Ectodermal cell (in vitro differentiated cells): ENCODE data around the gene CAMK2A.

Source experiments
- H3K27ac ChIP-seq: 2 replicates; pipeline ENCODE4 v1.7.0; 2013; ENCODE audit warnings: mild to moderate bottlenecking, low read depth, low read length; ENCODE audit not compliant: insufficient read depth, poor library complexity, severe bottlenecking
- H3K27me3 ChIP-seq: 2 replicates; pipeline ENCODE4 v1.7.0; 2013; ENCODE audit warnings: mild to moderate bottlenecking, low read length; ENCODE audit not compliant: insufficient read depth, control insufficient read depth, poor library complexity, severe bottlenecking
- H3K36me3 ChIP-seq: one replicate; pipeline ENCODE4 v1.7.0; 2013; ENCODE audit warnings: low read length; ENCODE audit not compliant: control insufficient read depth, insufficient read depth
- H3K4me1 ChIP-seq: one replicate; pipeline ENCODE4 v1.7.0; 2013; ENCODE audit warnings: low read length; ENCODE audit not compliant: control insufficient read depth, insufficient read depth
- H3K4me3 ChIP-seq: 2 replicates; pipeline ENCODE4 v1.7.0; 2013; ENCODE audit warnings: low read depth, low read length, control low read depth; ENCODE audit not compliant: insufficient read depth
- H3K9me3 ChIP-seq: 2 replicates; pipeline ENCODE4 v1.7.0; 2013; ENCODE audit warnings: mild to moderate bottlenecking, low read length, moderate library complexity; ENCODE audit not compliant: control insufficient read depth
- WGBS, 2 experiments: methylation state at CpG; one replicate each; pipeline ENCODE4 v1.1.7; 2013; ENCODE audit warnings: missing lambda C conversion rate in 2 of 2; 5-methylcytosine and 5-hydroxymethylcytosine counted together

The CAMK2A gene

DNA sequence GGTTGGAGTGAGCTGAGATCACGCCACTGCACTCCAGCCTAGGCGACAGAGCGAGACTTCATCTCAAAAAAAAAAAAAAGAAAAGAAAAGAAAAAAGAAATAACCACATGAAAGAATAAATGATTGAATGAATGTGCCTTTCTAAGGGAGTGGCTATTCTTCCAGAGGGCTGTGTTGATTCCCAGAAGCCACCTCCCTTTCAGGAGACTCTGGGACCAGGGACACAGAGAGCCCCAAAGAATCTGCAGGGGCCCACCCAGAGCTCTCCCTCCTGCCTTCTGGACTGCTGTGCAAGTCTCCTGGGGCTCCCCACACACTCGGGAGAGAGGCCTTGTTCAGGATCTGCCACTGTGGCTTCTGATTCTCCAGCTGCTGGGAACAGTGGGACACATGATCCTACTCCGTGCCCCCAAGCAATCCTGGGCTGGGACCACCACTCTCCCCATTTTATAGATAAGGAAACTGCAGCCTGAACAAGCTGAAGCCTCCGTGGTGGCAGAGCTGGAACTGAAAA is 23.6 kb downstream of the CAMK2A start:
- H3K4me3 ChIP-seq: no peak overlapping the region
- peaks cover 18% of the 10 kb centered on the region for H3K4me1 ChIP-seq
- H3K27me3 ChIP-seq: no peaks in the 10 kb centered on the region
- H3K9me3 ChIP-seq: no peaks in the 10 kb centered on the region
- H3K36me3 ChIP-seq: no peaks in the 10 kb centered on the region
- no peak overlapping the region for H3K27ac ChIP-seq
- WGBS, 2 experiments: 77 to 84% methylated on average over 4 to 6 of the region's 6 CpGs

DNA sequence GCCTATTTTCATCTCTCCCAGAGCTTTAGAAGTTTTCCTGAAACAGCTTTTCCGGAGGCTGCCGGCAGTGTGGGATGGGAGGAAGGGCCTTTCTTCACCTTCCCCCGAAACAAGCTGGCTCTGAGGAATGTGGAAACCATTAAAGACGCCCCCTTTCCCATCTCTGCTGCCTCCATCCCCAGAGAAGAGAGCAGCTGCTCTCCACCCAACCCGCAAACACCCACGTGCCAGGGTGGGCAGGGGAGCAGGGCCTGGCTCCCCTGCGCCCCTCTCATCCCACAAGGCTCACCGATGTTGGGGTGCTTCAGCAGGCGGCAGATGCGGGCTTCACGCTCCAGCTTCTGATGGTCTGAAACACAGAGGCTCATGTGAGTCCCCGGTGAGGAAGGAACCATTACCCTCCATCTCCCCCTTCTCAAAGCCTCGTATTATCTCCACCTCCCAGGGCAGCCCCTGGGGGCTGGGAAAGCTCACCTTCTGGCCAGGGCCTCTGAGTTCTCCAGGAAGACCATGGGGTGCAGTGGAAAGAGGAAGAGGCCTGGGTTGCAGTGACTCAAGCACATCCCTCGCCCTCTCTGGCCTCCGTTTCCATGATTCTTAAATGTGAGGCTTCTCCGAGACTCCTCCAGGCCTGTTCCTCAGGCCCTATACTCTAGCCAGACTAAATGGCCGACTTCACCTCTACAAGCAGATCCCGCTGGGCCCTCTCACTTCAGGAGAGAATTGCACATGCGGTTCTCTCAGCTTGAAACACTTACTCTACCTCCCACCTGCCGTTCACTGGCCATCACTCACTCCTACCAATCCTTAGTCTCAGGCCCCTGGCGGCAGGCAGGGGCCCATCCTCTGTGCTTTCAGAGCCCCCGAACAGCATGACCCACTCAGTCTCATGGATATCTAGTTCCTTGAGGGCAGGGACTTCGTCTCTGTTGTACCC is 24.6 kb downstream of the CAMK2A start:
- peaks cover 9% of the 10 kb centered on the region for H3K4me1 ChIP-seq
- H3K9me3 ChIP-seq: no peaks in the 10 kb centered on the region
- H3K27ac ChIP-seq: no peak overlapping the region
- no peaks in the 10 kb centered on the region for H3K36me3 ChIP-seq
- H3K4me3 ChIP-seq: no peak overlapping the region
- 81 to 83% methylated on average over 23 of the region's 23 CpGs for WGBS, 2 experiments
- no peaks in the 10 kb centered on the region for H3K27me3 ChIP-seq

- Histone ChIP-seq H3K4me3 (no peak overlapping the region), H3K9me3 (no peaks in the 10 kb centered on the region), H3K27ac (no peak overlapping the region), H3K36me3 (no peaks in the 10 kb centered on the region), H3K4me1 (peaks cover 7% of the 10 kb centered on the region), H3K27me3 (no peaks in the 10 kb centered on the region)
- 79 to 80% methylated on average over 11 of the region's 11 CpGs for WGBS, 2 experiments
Measured at GRCh38 chr5:150263801-150264621, 25.6 kb downstream of the CAMK2A start.

DNA sequence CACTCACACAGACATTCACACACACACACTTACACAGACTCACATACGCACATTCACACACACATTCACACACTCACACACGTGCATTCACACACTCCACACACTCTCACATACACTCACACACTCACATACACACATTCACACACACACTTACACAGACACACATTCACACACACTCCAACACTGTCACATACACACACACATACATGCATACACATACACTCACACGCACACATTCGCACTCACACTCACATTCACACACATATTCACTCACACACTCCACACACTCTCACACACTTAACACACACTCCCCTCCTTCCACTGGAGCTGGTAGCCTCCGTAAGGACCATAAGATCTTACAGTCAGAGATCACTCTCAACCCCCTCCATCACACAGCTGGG is 26.2 kb downstream of the CAMK2A start:
- H3K36me3 ChIP-seq: no peaks in the 10 kb centered on the region
- 86 to 88% methylated on average over 5 of the region's 5 CpGs for WGBS, 2 experiments
- no peaks in the 10 kb centered on the region for H3K27me3 ChIP-seq
- H3K9me3 ChIP-seq: no peaks in the 10 kb centered on the region
- no peak overlapping the region for H3K4me3 ChIP-seq
- no peak overlapping the region for H3K27ac ChIP-seq
- H3K4me1 ChIP-seq: peaks cover 10% of the 10 kb centered on the region

DNA sequence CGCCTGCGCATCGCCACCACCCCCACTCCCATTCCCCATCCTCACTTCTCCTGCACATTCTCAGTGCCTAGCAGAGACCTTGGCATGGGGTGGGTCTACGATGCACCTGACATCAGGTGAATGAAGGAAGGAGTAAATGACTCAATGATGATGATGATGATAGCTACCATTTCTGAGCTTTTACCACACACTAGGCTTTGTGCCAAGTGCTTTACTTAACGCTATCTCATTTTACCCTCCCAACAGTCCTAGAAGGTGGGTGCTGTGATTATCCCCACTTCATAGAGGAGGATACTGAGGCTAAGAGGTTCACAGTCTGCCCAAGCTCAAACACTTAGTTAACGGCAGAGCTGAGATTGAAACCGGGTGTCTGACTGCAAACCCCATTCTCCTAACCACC is 27.1 kb downstream of the CAMK2A start:
- 96 to 97% methylated on average over 7 of the region's 7 CpGs for WGBS, 2 experiments
- H3K4me3 ChIP-seq: no peak overlapping the region
- no peaks in the 10 kb centered on the region for H3K27me3 ChIP-seq
- H3K36me3 ChIP-seq: no peaks in the 10 kb centered on the region
- no peaks in the 10 kb centered on the region for H3K9me3 ChIP-seq
- no peak overlapping the region for H3K27ac ChIP-seq
- peaks cover 19% of the 10 kb centered on the region for H3K4me1 ChIP-seq

DNA sequence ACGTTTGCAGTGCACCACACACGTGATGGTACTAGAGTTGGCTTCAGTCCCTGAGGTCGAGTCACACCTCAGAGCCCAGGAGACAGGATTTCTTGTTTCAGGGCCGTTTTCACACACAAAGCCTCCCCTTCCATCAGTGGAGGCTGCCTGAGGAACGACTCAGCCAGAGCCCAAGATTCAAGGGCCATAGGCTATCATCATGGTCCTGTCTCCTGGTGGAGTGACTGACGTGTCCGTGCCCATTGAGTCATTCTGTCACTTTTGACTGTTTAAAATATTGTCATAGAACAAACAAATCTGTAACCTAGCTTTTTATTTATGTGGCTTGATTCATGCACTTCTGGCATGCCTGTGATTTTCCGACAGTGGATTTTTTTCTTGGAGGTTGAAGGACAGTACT is 28.3 kb downstream of the CAMK2A start:
- WGBS, 2 experiments: 87% methylated on average over 8 of the region's 8 CpGs
- H3K4me1 ChIP-seq: peaks cover 27% of the 10 kb centered on the region
- H3K9me3 ChIP-seq: no peaks in the 10 kb centered on the region
- no peak overlapping the region for H3K27ac ChIP-seq
- no peaks in the 10 kb centered on the region for H3K36me3 ChIP-seq
- no peak overlapping the region for H3K4me3 ChIP-seq
- no peaks in the 10 kb centered on the region for H3K27me3 ChIP-seq

GRCh38 chr5:150258130-150258529 is 31.4 kb downstream of the CAMK2A start:
- WGBS, 2 experiments: 75 to 77% methylated on average over 6 of the region's 6 CpGs
- Histone ChIP-seq H3K27me3 (no peaks in the 10 kb centered on the region), H3K4me3 (no peak overlapping the region), H3K9me3 (no peaks in the 10 kb centered on the region), H3K4me1 (peaks cover 49% of the 10 kb centered on the region), H3K36me3 (no peaks in the 10 kb centered on the region), H3K27ac (no peak overlapping the region)

GRCh38 chr5:150257424-150257823 is 32.1 kb downstream of the CAMK2A start:
- no peaks in the 10 kb centered on the region for H3K9me3 ChIP-seq
- H3K27ac ChIP-seq: no peak overlapping the region
- 92 to 93% methylated on average over 11 of the region's 11 CpGs for WGBS, 2 experiments
- peaks cover 50% of the 10 kb centered on the region for H3K4me1 ChIP-seq
- no peaks in the 10 kb centered on the region for H3K36me3 ChIP-seq
- H3K4me3 ChIP-seq: no peak overlapping the region
- H3K27me3 ChIP-seq: no peaks in the 10 kb centered on the region

GRCh38 chr5:150256410-150257064 is 33.0 kb downstream of the CAMK2A start:
- Histone ChIP-seq H3K9me3 (no peaks in the 10 kb centered on the region), H3K27ac (no peak overlapping the region), H3K27me3 (no peaks in the 10 kb centered on the region), H3K36me3 (no peaks in the 10 kb centered on the region), H3K4me3 (no peak overlapping the region), H3K4me1 (peaks cover 50% of the 10 kb centered on the region)
- WGBS, 2 experiments: 63 to 64% methylated on average over 12 of the region's 12 CpGs
